GM21515 (cell line): ENCODE data around the gene DUSP18.
"Not testable (repeated sequence)": the region's sequence is repeated elsewhere in the genome, so short reads cannot be mapped to it uniquely, and the experiment has no call there.

ENCODE experiments used
- ATAC-seq: cut with Tn5 transposase; IDR thresholded peaks from one replicate; pipeline ENCODE4 v1.9.1; 2021; ENCODE audit not compliant: unreplicated experiment

Gene DUSP18

DNA sequence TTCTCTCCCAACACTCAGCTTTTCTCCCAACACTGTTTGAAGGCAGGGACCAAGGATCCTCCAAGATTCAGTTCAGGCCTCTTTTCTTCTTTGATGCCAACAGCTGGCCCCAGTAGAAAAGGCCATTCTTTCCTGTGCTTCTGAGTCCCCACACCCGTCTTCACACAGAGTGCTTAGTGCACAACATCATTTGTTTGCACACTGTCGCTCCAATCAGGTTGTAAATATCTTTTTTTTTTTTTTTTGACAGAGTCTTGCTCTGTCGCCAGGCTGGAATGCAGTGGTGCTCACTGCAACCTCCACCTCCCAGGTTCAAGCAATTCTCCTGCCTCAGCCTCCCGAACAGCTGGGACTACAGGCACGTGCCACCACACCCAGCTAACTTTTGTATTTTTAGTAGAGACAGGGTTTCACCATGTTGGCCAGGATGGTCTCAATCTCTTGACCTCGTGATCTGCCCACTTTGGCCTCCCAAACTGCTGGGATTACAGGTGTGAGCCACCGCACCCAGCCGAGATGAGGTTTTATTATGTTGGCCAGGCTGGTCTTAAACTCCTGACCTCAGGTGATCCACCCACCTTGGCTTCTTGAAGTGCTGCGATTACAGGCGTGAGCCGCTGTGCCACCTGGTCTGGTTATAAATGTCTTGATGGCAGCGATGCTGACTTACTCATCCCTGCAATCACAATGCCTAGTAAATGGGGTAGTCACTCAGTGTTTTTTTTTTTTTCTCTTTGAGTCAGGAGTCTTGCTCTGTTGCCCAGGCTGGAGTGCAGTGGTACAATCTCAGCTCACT is 12.4 kb upstream of the DUSP18 start:
- ATAC-seq, result not testable (repeated sequence)

DNA sequence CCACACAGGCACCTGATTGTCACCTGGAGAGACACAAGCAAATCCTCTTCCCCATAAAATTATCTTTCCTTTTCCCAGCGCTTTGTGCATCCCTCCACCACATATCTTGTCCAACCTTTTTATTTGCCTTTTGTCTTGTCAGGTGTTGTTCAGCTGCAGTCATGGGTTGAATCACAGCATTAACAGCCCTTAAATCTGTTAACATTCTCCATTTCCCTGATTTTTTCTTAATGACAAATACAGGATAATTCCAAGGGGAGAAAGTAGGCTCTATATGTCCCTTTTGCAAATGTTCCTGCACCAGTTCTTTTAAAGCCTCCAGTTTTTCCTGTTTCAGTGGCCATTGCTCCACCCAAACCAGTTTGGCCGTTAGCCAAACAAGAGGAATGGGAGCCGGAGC is 8.9 kb upstream of the DUSP18 start:
- not testable (repeated sequence) for ATAC-seq

DNA sequence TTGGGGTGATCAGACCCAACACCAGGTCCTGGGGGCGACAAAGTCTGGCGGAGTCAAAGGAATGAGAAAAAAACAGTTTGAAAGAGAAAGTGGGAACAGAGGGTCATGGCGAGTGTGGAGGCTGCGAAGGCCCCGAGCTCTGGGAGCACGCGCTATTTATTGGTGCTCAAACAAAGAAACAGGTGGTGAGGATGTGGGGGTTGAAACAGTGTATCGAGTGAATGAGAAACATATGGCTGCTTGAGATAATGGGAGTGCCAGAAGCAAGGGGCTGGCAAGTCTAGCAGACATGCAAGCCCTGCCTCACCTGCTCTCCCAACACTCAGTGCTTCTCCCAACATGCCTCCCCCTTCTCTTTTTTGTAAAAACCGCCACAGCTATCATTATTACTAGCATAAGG is 7.8 kb upstream of the DUSP18 start:
- no peak for ATAC-seq

- no peak for ATAC-seq
Measured at GRCh38 chr22:30674482-30674881, 6.8 kb upstream of the DUSP18 start.

DNA sequence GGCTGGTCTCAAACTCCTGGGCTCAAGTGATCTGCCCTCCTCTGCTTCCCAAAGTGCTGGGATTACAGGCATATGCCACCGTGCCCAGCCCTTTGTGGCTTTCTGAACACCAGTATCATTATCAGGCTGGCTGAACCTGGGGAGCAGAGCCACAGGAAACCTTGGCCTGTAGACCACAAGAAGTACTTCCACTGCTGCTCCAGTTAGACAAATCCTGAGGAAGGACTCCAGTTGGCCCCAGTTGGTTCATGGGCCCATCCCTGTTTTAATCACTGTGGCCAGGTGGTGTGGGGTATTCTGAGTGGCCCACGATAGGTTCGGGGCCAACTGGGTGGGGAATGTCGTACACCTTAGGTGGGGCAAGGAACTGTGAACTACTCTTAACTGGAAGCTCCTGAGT is 5.5 kb upstream of the DUSP18 start:
- no peak for ATAC-seq

DNA sequence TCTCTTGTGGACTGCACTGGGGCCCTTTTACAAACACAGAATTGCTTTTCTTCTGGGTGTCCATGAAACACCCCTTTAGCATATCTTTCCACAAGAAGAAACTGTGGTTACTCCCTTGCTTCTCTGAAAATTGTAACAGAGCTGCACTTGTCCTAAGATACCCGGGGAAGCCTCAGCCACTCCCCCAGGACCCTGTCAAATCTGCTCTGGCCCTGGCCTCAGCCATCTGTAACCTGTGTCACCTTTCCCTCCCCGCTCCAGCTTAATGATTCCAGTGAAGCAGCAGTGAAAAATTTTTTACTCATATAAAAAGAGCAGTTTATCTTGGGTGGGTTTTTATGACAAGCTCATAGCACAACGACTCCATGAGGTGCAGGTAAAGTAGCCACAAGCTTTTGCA is 3.4 kb upstream of the DUSP18 start:
- no peak for ATAC-seq

DNA sequence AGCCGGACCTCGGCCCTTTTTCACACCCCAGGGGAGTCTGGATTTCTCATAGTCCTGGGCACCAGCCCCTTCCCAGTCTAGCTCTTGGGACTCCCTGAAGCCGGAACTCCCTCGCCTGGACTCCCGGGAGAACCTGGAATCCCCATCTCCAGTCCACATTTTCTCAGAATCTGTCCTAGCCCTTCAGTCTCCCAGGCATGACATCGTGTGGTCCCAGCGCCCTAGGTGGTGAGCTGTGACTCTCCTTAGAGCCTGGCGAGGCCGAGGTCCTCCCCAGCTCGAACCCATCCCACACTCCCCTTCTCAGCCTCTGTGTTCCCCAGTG is 673 bp upstream of the DUSP18 start:
- no peak for ATAC-seq

- no peak for ATAC-seq
Measured at GRCh38 chr22:30667107-30667493, 575 bp downstream of the DUSP18 start.

DNA sequence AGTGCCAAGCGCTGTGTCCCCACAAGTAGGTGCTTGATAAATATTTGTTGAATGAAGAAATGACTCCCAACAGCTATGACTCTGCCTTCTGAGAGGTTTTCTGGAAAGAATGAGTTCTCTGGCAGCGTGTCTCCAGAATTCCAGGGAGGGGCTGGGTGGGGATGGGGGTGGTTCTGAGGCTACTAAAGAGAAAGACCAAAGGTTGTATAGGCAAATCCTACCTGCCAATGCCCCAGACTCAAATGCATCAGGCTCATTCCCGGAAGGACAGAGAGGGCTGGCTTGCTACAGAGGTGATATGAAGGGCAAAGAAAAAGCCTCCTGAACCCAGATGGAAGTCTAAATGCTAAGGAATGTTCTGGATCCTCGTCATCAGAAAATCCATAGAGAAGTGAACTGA is 1.9 kb downstream of the DUSP18 start:
- ATAC-seq, result no peak

- no peak for ATAC-seq
Measured at GRCh38 chr22:30665266-30665665, 2.4 kb downstream of the DUSP18 start.

- no peak for ATAC-seq
Measured at GRCh38 chr22:30664798-30665197, 2.9 kb downstream of the DUSP18 start.

GRCh38 chr22:30662040-30662439 is 5.6 kb downstream of the DUSP18 start:
- no peak for ATAC-seq

- no peak for ATAC-seq
Measured at GRCh38 chr22:30655532-30655931, 12.1 kb downstream of the DUSP18 start.

DNA sequence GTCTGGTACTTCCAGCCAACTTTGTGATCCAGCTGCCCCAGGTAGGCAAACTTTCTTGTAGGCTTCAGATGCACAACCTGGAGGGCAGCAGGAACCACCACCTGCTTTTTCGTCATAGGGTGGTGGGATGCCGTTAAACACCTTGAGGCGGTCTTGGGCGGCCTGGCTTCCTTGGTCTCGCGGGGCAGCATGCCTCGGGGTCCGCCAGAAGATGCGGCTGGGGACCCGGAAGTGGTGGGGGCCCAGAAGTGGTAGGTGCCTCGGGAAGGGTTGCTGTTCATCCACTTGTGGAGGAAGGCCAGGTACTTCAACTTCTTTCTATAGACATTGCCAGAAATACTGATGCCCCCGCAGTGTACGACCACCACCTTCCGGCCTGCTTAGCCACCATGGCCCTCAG is 13.3 kb downstream of the DUSP18 start:
- no peak for ATAC-seq

DNA sequence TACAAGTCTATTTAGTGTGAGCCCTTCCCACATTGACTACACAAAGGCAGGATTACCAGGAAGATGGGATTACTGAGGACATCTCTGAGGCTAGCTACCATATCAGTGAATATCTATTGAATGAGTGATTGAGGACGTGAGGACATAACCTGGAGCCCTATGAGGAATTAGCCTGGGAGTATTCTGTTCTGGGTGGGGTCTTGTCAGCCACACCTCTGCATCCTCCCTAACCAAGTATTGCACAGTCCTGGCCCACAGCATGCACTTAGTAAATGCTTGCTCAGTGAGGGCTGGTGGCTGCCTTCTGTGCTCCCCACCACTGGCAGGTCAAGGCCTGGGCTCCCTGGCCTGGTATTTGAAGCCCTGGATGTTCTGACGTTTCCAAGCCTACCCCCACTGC is 14.8 kb downstream of the DUSP18 start:
- ATAC-seq, result no peak

DNA sequence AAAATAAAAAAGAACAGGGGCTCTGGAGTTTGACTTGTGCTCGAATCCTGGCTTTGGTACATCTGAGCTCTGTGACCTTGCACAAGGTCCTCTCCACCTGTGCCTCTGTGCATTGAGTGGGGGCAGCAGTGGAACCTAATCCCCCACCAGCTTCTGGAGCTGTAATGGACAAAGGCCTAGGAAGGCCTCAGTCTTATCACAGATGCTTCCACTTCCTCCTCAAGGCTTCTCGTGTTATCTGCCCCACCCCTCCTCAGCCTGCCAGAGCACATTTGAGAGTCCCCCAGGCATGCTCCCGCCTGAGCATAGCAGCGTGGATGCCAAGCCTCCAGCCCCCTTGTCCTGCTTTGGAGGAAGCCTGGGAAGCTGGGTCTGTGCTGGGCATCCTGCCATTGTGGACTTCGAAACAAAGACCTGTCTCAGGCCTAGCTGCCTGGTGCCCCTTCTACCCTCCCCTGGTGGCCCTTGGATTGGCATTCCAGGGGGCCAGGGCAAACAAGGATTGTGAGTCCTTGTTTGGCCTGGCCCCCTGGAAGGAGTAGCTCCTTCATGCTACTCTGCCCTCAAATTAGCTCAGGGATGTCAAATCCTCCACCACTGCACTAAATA is 17.1 kb downstream of the DUSP18 start:
- ATAC-seq, result no peak

DNA sequence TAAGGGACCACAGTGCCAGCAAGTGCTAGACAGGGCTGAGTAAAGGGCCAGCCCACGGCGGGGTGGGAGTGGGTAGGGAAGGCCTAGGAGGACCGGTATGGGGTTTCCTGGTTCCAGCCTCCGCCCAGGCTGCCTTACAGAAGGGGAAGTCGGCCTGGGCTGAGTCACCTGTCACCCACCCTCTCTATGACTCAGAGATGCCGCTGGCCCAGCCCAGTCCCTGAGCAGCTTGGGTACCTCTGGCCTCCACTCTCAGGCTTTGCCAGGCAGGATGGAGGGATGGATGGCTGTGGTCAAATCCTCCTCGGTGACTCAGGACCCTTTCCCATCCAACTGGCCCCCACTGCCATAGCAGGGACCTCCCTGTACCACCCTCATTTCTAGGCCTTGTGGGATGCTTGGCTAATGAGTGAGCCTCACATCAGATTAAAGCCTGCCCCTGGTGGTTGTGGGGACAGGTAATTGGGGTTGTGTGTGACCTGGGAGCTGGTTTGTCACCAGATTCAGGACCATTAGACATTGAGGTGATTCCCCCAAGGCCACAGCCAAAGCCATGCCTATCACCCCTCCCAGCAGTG is 18.2 kb downstream of the DUSP18 start:
- no peak for ATAC-seq

DNA sequence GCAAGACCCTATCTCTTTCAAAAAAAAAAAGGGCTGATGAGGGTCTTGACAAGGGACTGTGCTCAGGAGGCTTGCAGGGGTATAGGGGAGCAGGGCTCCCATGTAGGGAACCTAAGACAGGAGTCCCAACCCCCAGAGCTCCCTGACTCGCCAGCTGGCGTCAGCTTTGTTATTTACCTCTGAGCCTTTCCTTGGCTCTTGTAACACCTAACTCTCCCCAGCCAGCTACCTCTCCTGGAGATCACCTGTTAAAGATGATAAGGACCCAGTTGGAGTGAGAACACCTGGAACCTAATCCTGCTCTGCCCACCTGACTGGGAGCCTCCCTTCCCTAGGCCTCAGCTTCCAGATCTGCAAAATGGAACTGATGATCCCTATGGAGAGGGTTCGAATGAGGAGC is 18.9 kb downstream of the DUSP18 start:
- no peak for ATAC-seq

GRCh38 chr22:30647536-30647935 is 20.1 kb downstream of the DUSP18 start:
- ATAC-seq, result no peak

DNA sequence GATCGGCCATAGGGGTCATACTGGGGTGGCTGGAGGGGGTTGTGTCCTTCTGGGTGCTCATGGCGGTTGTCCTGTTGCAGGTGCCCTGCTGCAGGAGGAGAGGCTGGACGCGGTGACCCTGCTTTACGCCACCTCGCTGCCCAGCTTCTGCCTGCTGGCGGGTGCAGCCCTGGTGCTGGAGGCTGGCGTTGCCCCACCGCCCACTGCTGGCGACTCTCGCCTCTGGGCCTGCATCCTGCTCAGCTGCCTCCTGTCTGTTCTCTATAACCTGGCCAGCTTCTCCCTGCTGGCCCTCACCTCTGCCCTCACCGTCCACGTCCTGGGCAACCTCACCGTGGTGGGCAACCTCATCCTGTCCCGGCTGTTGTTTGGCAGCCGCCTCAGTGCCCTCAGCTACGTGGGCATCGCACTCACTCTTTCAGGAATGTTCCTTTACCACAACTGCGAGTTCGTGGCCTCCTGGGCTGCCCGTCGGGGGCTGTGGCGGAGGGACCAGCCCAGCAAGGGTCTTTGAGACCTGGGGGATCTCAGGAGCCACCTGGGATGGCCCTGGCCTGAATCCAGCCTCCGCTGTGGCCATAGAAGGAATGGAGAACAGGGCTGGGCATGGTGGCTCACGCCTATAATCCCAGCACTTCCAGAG is 21.0 kb downstream of the DUSP18 start:
- no peak for ATAC-seq

- no peak for ATAC-seq
Measured at GRCh38 chr22:30643055-30643875, 24.4 kb downstream of the DUSP18 start.
